Measurements from ENCODE around the gene ARHGAP15. TPM values are rescaled to one million over a fixed set of nuclear protein-coding genes. Genes with fewer than 3 reads are reported as not detected.

The ARHGAP15 gene
- total RNA-seq, 1 donor from 2014 or later, result not detected

DNA sequence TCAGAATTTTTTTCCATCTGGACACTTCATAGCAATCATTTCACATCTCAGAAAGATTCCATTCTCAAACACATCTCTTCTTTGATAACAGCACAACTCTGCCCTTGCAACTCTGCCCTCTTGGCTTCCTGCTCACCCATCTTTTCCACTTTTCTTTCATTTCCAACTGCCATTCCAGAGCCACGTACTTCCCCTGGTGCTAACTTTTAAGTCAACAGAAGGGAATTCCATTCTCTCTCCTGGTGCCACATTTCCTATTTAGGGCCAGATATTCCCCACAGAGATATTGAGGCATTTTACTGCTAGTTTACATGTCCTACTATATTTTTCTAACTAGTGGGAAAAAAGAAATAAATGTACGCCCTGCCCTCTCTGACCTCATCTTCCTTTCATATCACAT is 590.2 kb downstream of the ARHGAP15 start:
- peaks cover 5% of the 10 kb centered on the region for H3K4me1 Mint-ChIP-seq (ENCODE audit: low read depth, unreplicated experiment)
- peaks cover 5% of the 10 kb centered on the region for H3K9me3 Mint-ChIP-seq (ENCODE audit: unreplicated experiment)
- H2AFZ ChIP-seq (ENCODE audit: low read depth, low read length), result no peak overlapping the region
- no peak overlapping the region for H3K4me3 Mint-ChIP-seq (ENCODE audit: unreplicated experiment)
- H3K4me3 ChIP-seq (ENCODE audit: insufficient read depth, low read depth, low read length), result no peak overlapping the region
- H3K9me3 ChIP-seq (ENCODE audit: insufficient read depth, low read depth, low read length), result no peaks in the 10 kb centered on the region
- no peak overlapping the region for H3K9ac ChIP-seq (ENCODE audit: low read length)
- H3K27me3 ChIP-seq (ENCODE audit: insufficient read depth, low read length), result no peaks in the 10 kb centered on the region
- TF ChIP-seq, protein P1, sequence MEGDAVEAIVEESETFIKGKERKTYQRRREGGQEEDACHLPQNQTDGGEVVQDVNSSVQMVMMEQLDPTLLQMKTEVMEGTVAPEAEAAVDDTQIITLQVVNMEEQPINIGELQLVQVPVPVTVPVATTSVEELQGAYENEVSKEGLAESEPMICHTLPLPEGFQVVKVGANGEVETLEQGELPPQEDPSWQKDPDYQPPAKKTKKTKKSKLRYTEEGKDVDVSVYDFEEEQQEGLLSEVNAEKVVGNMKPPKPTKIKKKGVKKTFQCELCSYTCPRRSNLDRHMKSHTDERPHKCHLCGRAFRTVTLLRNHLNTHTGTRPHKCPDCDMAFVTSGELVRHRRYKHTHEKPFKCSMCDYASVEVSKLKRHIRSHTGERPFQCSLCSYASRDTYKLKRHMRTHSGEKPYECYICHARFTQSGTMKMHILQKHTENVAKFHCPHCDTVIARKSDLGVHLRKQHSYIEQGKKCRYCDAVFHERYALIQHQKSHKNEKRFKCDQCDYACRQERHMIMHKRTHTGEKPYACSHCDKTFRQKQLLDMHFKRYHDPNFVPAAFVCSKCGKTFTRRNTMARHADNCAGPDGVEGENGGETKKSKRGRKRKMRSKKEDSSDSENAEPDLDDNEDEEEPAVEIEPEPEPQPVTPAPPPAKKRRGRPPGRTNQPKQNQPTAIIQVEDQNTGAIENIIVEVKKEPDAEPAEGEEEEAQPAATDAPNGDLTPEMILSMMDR (IDR thresholded peaks at IDR 0.05; ENCODE audit: insufficient read depth, low read depth, low read length), result no peak
- TF ChIP-seq EZH2 (IDR thresholded peaks at IDR 0.05; ENCODE audit: insufficient read depth, low read length), result no peak
- no peaks in the 10 kb centered on the region for H3K36me3 ChIP-seq (ENCODE audit: insufficient read depth, low read length)
- H3K4me1 ChIP-seq (ENCODE audit: insufficient read depth, low read length), result peaks cover 8% of the 10 kb centered on the region
- H3K27ac Mint-ChIP-seq (ENCODE audit: unreplicated experiment), result peak overlapping the region; percentile 14
- DNase-seq (ENCODE audit: low read depth), result peak; percentile 15
- H4K20me1 ChIP-seq (ENCODE audit: insufficient read depth, low read length), result no peaks in the 10 kb centered on the region
- no peak for FAIRE-seq
- no peaks in the 10 kb centered on the region for H3K36me3 Mint-ChIP-seq (ENCODE audit: low read depth, unreplicated experiment)
- H3K79me2 ChIP-seq (ENCODE audit: insufficient read depth, low read length), result no peaks in the 10 kb centered on the region
- H3K27ac ChIP-seq (ENCODE audit: low read depth, low read length), result no peak overlapping the region
- no peak overlapping the region for H3K4me2 ChIP-seq (ENCODE audit: low read length)
- H3K27me3 Mint-ChIP-seq (ENCODE audit: low read depth, unreplicated experiment), result no peaks in the 10 kb centered on the region

DNA sequence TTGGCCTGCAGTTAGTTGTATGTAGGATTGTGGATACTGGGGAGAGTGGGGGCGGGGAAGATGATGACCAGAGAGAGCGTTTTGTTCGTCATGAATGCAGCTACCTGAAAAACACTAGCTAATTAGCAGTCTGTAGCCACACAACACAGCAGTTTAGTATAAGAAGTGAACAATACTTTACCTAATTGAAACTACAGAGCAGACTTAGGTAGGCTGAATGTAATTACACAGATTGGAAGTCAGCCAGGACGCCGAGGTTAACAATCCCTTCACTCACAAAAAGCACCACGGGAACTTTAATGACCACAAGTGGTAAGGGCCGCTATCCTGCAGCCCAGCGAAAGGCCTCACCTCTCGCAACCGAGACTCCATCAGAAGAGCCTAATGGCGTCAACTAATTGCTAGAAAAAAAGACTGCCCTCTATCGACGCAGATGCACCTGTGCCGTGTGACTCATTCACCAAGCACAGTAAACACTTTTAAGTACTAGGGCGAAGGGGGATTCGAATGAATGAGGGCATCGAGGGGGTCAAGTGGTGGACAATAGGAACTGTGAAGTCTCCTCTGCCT is 591.0 kb downstream of the ARHGAP15 start:
- no peak overlapping the region for H3K27ac Mint-ChIP-seq (ENCODE audit: unreplicated experiment)
- Histone ChIP-seq H3K4me3 (ENCODE audit: insufficient read depth, low read depth, low read length) (no peak overlapping the region), H3K27me3 (ENCODE audit: insufficient read depth, low read length) (no peaks in the 10 kb centered on the region), H3K4me1 (ENCODE audit: insufficient read depth, low read length) (peaks cover 8% of the 10 kb centered on the region), H4K20me1 (ENCODE audit: insufficient read depth, low read length) (no peaks in the 10 kb centered on the region), H3K79me2 (ENCODE audit: insufficient read depth, low read length) (no peaks in the 10 kb centered on the region), H2AFZ (ENCODE audit: low read depth, low read length) (peak overlapping the region; percentile 61), H3K36me3 (ENCODE audit: insufficient read depth, low read length) (no peaks in the 10 kb centered on the region), H3K4me2 (ENCODE audit: low read length) (no peak overlapping the region), H3K27ac (ENCODE audit: low read depth, low read length) (no peak overlapping the region), H3K9ac (ENCODE audit: low read length) (no peak overlapping the region), H3K9me3 (ENCODE audit: insufficient read depth, low read depth, low read length) (no peaks in the 10 kb centered on the region)
- H3K36me3 Mint-ChIP-seq (ENCODE audit: low read depth, unreplicated experiment), result no peaks in the 10 kb centered on the region
- no peaks in the 10 kb centered on the region for H3K27me3 Mint-ChIP-seq (ENCODE audit: low read depth, unreplicated experiment)
- no peak overlapping the region for H3K4me3 Mint-ChIP-seq (ENCODE audit: unreplicated experiment)
- H3K9me3 Mint-ChIP-seq (ENCODE audit: unreplicated experiment), result no peaks in the 10 kb centered on the region
- H3K4me1 Mint-ChIP-seq (ENCODE audit: low read depth, unreplicated experiment), result peaks cover 5% of the 10 kb centered on the region
- no peak for DNase-seq (ENCODE audit: low read depth)
- no peak for FAIRE-seq
- TF ChIP-seq, protein P1 (IDR thresholded peaks at IDR 0.05; ENCODE audit: insufficient read depth, low read depth, low read length), result no peak
- TF ChIP-seq EZH2 (IDR thresholded peaks at IDR 0.05; ENCODE audit: insufficient read depth, low read length), result no peak

DNA sequence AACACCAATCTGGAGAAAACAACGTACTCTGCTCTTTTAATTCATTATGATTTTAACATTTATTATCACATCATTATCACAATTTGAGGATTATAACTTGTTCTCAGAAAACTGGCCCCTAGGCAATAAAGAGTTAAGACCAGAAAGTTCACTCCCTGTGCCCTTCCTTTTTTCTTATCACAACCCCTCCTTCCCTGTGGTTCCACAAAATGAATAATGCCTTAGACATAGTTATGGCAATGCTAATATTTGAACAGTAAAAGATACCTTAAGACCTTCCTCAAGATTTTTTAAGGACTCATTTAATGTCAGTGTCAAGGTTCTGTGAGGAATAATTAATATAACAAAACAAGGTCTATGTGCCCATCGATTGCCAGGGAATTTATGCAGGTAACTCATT is 596.2 kb downstream of the ARHGAP15 start:
- no peaks in the 10 kb centered on the region for H4K20me1 ChIP-seq (ENCODE audit: insufficient read depth, low read length)
- Mint-ChIP-seq H3K36me3 (ENCODE audit: low read depth, unreplicated experiment) (no peaks in the 10 kb centered on the region), H3K9me3 (ENCODE audit: unreplicated experiment) (no peaks in the 10 kb centered on the region), H3K27me3 (ENCODE audit: low read depth, unreplicated experiment) (no peaks in the 10 kb centered on the region), H3K4me1 (ENCODE audit: low read depth, unreplicated experiment) (peaks cover 4% of the 10 kb centered on the region), H3K4me3 (ENCODE audit: unreplicated experiment) (no peak overlapping the region), H3K27ac (ENCODE audit: unreplicated experiment) (no peak overlapping the region)
- H2AFZ ChIP-seq (ENCODE audit: low read depth, low read length), result no peak overlapping the region
- no peak overlapping the region for H3K4me2 ChIP-seq (ENCODE audit: low read length)
- no peak for TF ChIP-seq EZH2 (IDR thresholded peaks at IDR 0.05; ENCODE audit: insufficient read depth, low read length)
- TF ChIP-seq, protein P1 (IDR thresholded peaks at IDR 0.05; ENCODE audit: insufficient read depth, low read depth, low read length), result no peak
- FAIRE-seq, result no peak
- H3K36me3 ChIP-seq (ENCODE audit: insufficient read depth, low read length), result no peaks in the 10 kb centered on the region
- no peak overlapping the region for H3K4me3 ChIP-seq (ENCODE audit: insufficient read depth, low read depth, low read length)
- no peaks in the 10 kb centered on the region for H3K4me1 ChIP-seq (ENCODE audit: insufficient read depth, low read length)
- no peak overlapping the region for H3K27ac ChIP-seq (ENCODE audit: low read depth, low read length)
- H3K79me2 ChIP-seq (ENCODE audit: insufficient read depth, low read length), result no peaks in the 10 kb centered on the region
- no peak overlapping the region for H3K9ac ChIP-seq (ENCODE audit: low read length)
- DNase-seq (ENCODE audit: low read depth), result no peak
- no peaks in the 10 kb centered on the region for H3K27me3 ChIP-seq (ENCODE audit: insufficient read depth, low read length)
- H3K9me3 ChIP-seq (ENCODE audit: insufficient read depth, low read depth, low read length), result no peaks in the 10 kb centered on the region
